HCT116 (cell line): ENCODE data around the gene APCDD1L. TPM values are rescaled to one million over a fixed set of nuclear protein-coding genes. Genes with fewer than 3 reads are reported as not detected.

Experiments used
- ATAC-seq: fragments of 200-7000 bp; cut with Tn5 transposase; 2 replicates; pipeline ENCODE4 v1.9.1; 2020; ENCODE audit warnings: mild to moderate bottlenecking, moderate library complexity
- BruUV-seq: library from RNA; stranded (reverse); fragments of 400-500 nt; replicated peaks from 2 replicates; lab custom pipeline; 2021; lab: Mats Ljungman, UMichigan
- CTCF ChIA-PET: fragments of 300-600 bp; sonication (Branson Sonifier 250); formaldehyde crosslinking; loops from one replicate; lab custom pipeline; 2021; ENCODE audit warnings: antibody characterized with exemption; lab: Charles Lee
- POLR2A ChIA-PET: fragments of 300-600, 350-600 bp; sonication (Branson Sonifier 250); formaldehyde crosslinking; loops from one replicate; lab custom pipeline; 2021; ENCODE audit warnings: antibody characterized with exemption; lab: Charles Lee
- RAD21 ChIA-PET, 2 experiments: fragments of 300-600 bp; sonication (Branson Sonifier 250); formaldehyde crosslinking; loops; one replicate each; lab custom pipeline; 2023; ENCODE audit warnings: low total read pairs in 2 of 2; ENCODE audit not compliant: uncharacterized antibody in 2 of 2, unreplicated experiment in 2 of 2, low non-redundant PET in 1 of 2; lab: Charles Lee
- DNase-seq: peaks from one replicate; pipeline ENCODE4 v3.0.0-alpha.2; 2010; ENCODE audit warnings: low read depth, low spot score
- H2AFZ ChIP-seq: fragments of 200-600 bp; shearing (Covaris generic), sonication (generic); 2 replicates; pipeline ENCODE4 v1.6.1; 2017; ENCODE audit warnings: low read depth, mixed run types, mixed read lengths, antibody characterized with exemption, low read length; ENCODE audit not compliant: poor library complexity, severe bottlenecking
- H3K27ac ChIP-seq: 2 replicates; pipeline ENCODE4 v1.5.1; 2012; ENCODE audit warnings: low read depth, low read length
- H3K27me3 ChIP-seq: fragments of 200-600 bp; sonication (generic); 2 replicates; pipeline ENCODE4 v1.6.1; 2016; ENCODE audit warnings: mixed run types, low read length, mixed read lengths; ENCODE audit not compliant: insufficient read depth
- H3K36me3 ChIP-seq, 2 experiments: fragments of 200-500 bp in 1 of 2; fragments of 200-600 bp in 1 of 2; sonication (Bioruptor generic) in 1 of 2; sonication (generic) in 1 of 2; 2 replicates each; pipeline versions ENCODE4 v1.5.1 to v1.6.1; 2014 to 2016; ENCODE audit warnings: low read length in 2 of 2, inconsistent platforms in 1 of 2, mixed read lengths in 1 of 2, mixed run types in 1 of 2; ENCODE audit not compliant: insufficient read depth in 2 of 2, control insufficient read depth in 1 of 2
- H3K4me1 ChIP-seq, 2 experiments: fragments of 200-600 bp in 1 of 2; sonication (generic) in 1 of 2; 2 replicates each; pipeline versions ENCODE4 v1.5.1 to v1.6.1; 2012 to 2017; ENCODE audit warnings: low read length in 2 of 2, inconsistent platforms in 1 of 2, mild to moderate bottlenecking in 1 of 2, mixed read lengths in 1 of 2, mixed run types in 1 of 2, moderate library complexity in 1 of 2; ENCODE audit not compliant: insufficient read depth in 2 of 2, control insufficient read depth in 1 of 2
- H3K4me2 ChIP-seq: fragments of 200-600 bp; sonication (generic); 2 replicates; pipeline ENCODE4 v1.6.1; 2017; ENCODE audit warnings: mixed run types, low read length, mixed read lengths
- H3K4me3 ChIP-seq, 2 experiments: fragments of 200-600 bp in 1 of 2; sonication (generic) in 1 of 2; replicated peaks in 1 of 2; 2 replicates each; pipeline ENCODE4 v1.5.1; 2011 to 2016; ENCODE audit warnings: low read length in 2 of 2, control low read depth in 1 of 2, low read depth in 1 of 2, mild to moderate bottlenecking in 1 of 2, mixed read lengths in 1 of 2, mixed run types in 1 of 2
- H3K79me2 ChIP-seq: fragments of 200-600 bp; sonication (generic); 2 replicates; pipeline ENCODE4 v1.6.1; 2017; ENCODE audit warnings: mild to moderate bottlenecking, mixed run types, low read length, moderate library complexity, mixed read lengths; ENCODE audit not compliant: insufficient read depth
- H3K9ac ChIP-seq: fragments of 200-600 bp; sonication (generic); 2 replicates; pipeline ENCODE4 v1.6.1; 2016; ENCODE audit warnings: low read length, mixed read lengths
- H3K9me2 ChIP-seq: fragments of 200-600 bp; sonication (generic), shearing (Covaris generic); 2 replicates; pipeline ENCODE4 v1.6.1; 2017; ENCODE audit warnings: mixed run types, mild to moderate bottlenecking, moderate library complexity; ENCODE audit not compliant: insufficient read depth
- H3K9me3 ChIP-seq, 2 experiments: fragments of 200-500 bp in 1 of 2; fragments of 200-600 bp in 1 of 2; sonication (Bioruptor generic) in 1 of 2; sonication (generic) in 1 of 2; 2 replicates each; pipeline ENCODE4 v1.6.1; 2014 to 2017; ENCODE audit warnings: low read length in 2 of 2, mixed read lengths in 2 of 2, inconsistent platforms in 1 of 2, low read depth in 1 of 2, mild to moderate bottlenecking in 1 of 2, mixed run types in 1 of 2, moderate library complexity in 1 of 2; ENCODE audit not compliant: control insufficient read depth in 1 of 2, insufficient read depth in 1 of 2
- H4K20me1 ChIP-seq: fragments of 200-600 bp; sonication (generic), shearing (Covaris generic); 2 replicates; pipeline ENCODE4 v1.6.1; 2017; ENCODE audit warnings: mixed run types, mild to moderate bottlenecking, moderate library complexity; ENCODE audit not compliant: insufficient read depth
- ATF3 ChIP-seq: IDR thresholded peaks from 2 replicates; pipeline ENCODE4 v1.6.1; 2012
- CEBPB ChIP-seq: IDR thresholded peaks from 2 replicates; pipeline ENCODE4 v1.6.1; 2012; ENCODE audit warnings: low read depth
- CTCF ChIP-seq, 3 experiments: fragments of 200-600 bp in 1 of 3; sonication (generic) in 1 of 3; IDR thresholded peaks in 2 of 3; conservative IDR thresholded peaks in 1 of 3; 2 replicates each; pipeline ENCODE4 v1.5.1; 2012 to 2017; ENCODE audit warnings: low read depth in 2 of 3, low read length in 2 of 3, antibody characterized with exemption in 1 of 3, borderline replicate concordance in 1 of 3, control low read depth in 1 of 3, mild to moderate bottlenecking in 1 of 3, mixed read lengths in 1 of 3, mixed run types in 1 of 3, moderate library complexity in 1 of 3; ENCODE audit not compliant: insufficient read depth in 1 of 3
- ELF1 ChIP-seq: IDR thresholded peaks from 2 replicates; pipeline ENCODE4 v1.6.1; 2012; ENCODE audit warnings: low read depth, borderline replicate concordance
- EZH2 ChIP-seq: fragments of 200-600 bp; sonication (generic); IDR thresholded peaks from 2 replicates; pipeline ENCODE4 v1.6.1; 2017; ENCODE audit warnings: antibody characterized with exemption, mixed run types
- EZH2phosphoT487 ChIP-seq: fragments of 200-600 bp; IDR thresholded peaks from 2 replicates; pipeline ENCODE4 v1.6.1; 2018; ENCODE audit warnings: antibody characterized with exemption, borderline replicate concordance
- POLR2A ChIP-seq: IDR thresholded peaks from 2 replicates; pipeline ENCODE4 v1.7.0; 2011; ENCODE audit warnings: borderline replicate concordance; ENCODE audit not compliant: insufficient read depth, insufficient read length; ENCODE audit errors: extremely low read depth
- POLR2AphosphoS5 ChIP-seq: IDR thresholded peaks from 2 replicates; pipeline ENCODE4 v1.6.1; 2011; ENCODE audit warnings: mild to moderate bottlenecking, low read depth, low read length, moderate library complexity
- RAD21 ChIP-seq: IDR thresholded peaks from 2 replicates; pipeline ENCODE4 v1.6.1; 2012; ENCODE audit warnings: low read depth, mild to moderate bottlenecking
- REST ChIP-seq: IDR thresholded peaks from 2 replicates; pipeline ENCODE4 v1.6.1; 2012; ENCODE audit warnings: low read depth
- SIN3A ChIP-seq: IDR thresholded peaks from 2 replicates; pipeline ENCODE4 v1.6.1; 2012; ENCODE audit warnings: low read depth
- SP1 ChIP-seq: IDR thresholded peaks from 2 replicates; pipeline ENCODE4 v1.6.1; 2012; ENCODE audit warnings: low read depth
- ZBTB33 ChIP-seq: IDR thresholded peaks from 2 replicates; pipeline ENCODE4 v1.6.1; 2011; ENCODE audit warnings: mild to moderate bottlenecking, low read length, moderate library complexity; ENCODE audit not compliant: insufficient replicate concordance; ENCODE audit errors: extremely low read depth
- intact Hi-C: fragments of 100-400 bp; cut with micrococcal nuclease; formaldehyde crosslinking; loops from 2 replicates; pipeline ENCODE4 v1.10.0; 2022
- total RNA-seq: library from RNA; stranded (reverse); gene quantifications from one replicate; pipeline ENCODE4 v1.2.1, GENCODE V29; 2021; ENCODE audit not compliant: unreplicated experiment

Gene APCDD1L
- total RNA-seq, 1 experiment from 2014 or later, result not detected

- no peak for TF ChIP-seq REST
- no peak for TF ChIP-seq CEBPB
- TF ChIP-seq POLR2A, result no peak
- TF ChIP-seq ATF3, result no peak
- TF ChIP-seq SP1, result no peak
- TF ChIP-seq EZH2phosphoT487, result no peak
- no peak for TF ChIP-seq EZH2
Measured at GRCh38 chr20:58524814-58525213, 9.6 kb upstream of the APCDD1L start (continued).

GRCh38 chr20:58523971-58524315 is 8.7 kb upstream of the APCDD1L start:
- ChIA-PET RAD21 (no interaction called here), CTCF (no interaction called here), POLR2A (no interaction called here)
- peaks cover 14% of the 10 kb centered on the region in 2 experiments; a peak in 3 of 4 replicates for H3K9me3 ChIP-seq
- DNase-seq, result no peak
- no peaks in the 10 kb centered on the region for H3K36me3 ChIP-seq
- H3K4me3 ChIP-seq, result no peak overlapping the region
- no peak for ATAC-seq
- H3K4me2 ChIP-seq, result no peak overlapping the region
- intact Hi-C loops, result no loop called here
- BruUV-seq, result no TSS peak
- H3K79me2 ChIP-seq, result no peaks in the 10 kb centered on the region
- H3K27ac ChIP-seq, result no peak overlapping the region
- no peaks in the 10 kb centered on the region for H3K27me3 ChIP-seq
- H4K20me1 ChIP-seq, result no peaks in the 10 kb centered on the region
- H2AFZ ChIP-seq, result no peak overlapping the region
- H3K4me1 ChIP-seq, result peaks cover 0 to 6% of the 10 kb centered on the region in 2 experiments; a peak in 1 of 4 replicates
- no peak overlapping the region for H3K9ac ChIP-seq
- H3K9me2 ChIP-seq, result no peaks in the 10 kb centered on the region
- TF ChIP-seq ELF1 (no peak), REST (no peak), SP1 (no peak), SIN3A (no peak), ZBTB33 (no peak), POLR2AphosphoS5 (no peak), EZH2phosphoT487 (no peak), CTCF (IDR thresholded peaks at IDR 0.05 in 2 of 3, conservative IDR thresholded peaks at IDR 0.05 in 1 of 3; ENCODE audit: borderline replicate concordance in 1 of 3, insufficient read depth in 1 of 3, low read depth in 2 of 3, low read length in 2 of 3) (no peak), CEBPB (no peak), EZH2 (no peak), RAD21 (no peak)
